IPS-18c (cell line): ENCODE results near the gene ITPR3.
"Not testable (repeated sequence)": the region's sequence is repeated elsewhere in the genome, so short reads cannot be mapped to it uniquely, and the experiment has no call there.

Experiments
- H3K4me3 ChIP-seq: 2 replicates; pipeline ENCODE4 v1.7.0; 2013; ENCODE audit warnings: low read depth, mild to moderate bottlenecking, low read length, moderate library complexity; ENCODE audit not compliant: insufficient read depth
- H3K9me3 ChIP-seq: one replicate; pipeline ENCODE4 v1.6.1; 2013; ENCODE audit warnings: mild to moderate bottlenecking, low read length, moderate library complexity; ENCODE audit not compliant: control insufficient read depth, insufficient read depth

ITPR3 gene

GRCh38 chr6:33624856-33625255, 3.7 kb downstream of the ITPR3 start:
- H3K9me3 ChIP-seq, result no peaks in the 10 kb centered on the region
- no peak overlapping the region for H3K4me3 ChIP-seq

GRCh38 chr6:33627876-33628275, 6.8 kb downstream of the ITPR3 start:
- Histone ChIP-seq H3K4me3 (no peak overlapping the region), H3K9me3 (no peaks in the 10 kb centered on the region)

- Histone ChIP-seq H3K4me3 (no peak overlapping the region), H3K9me3 (no peaks in the 10 kb centered on the region)
These were observed 7.4 kb downstream of the ITPR3 start for GRCh38 chr6:33628401-33628964.

GRCh38 chr6:33630014-33630413, 8.9 kb downstream of the ITPR3 start:
- no peak overlapping the region for H3K4me3 ChIP-seq
- no peaks in the 10 kb centered on the region for H3K9me3 ChIP-seq

GRCh38 chr6:33631521-33631920, 10.4 kb downstream of the ITPR3 start:
- not testable (repeated sequence) for H3K9me3 ChIP-seq, H3K4me3 ChIP-seq

- H3K9me3 ChIP-seq, result no peaks in the 10 kb centered on the region
- no peak overlapping the region for H3K4me3 ChIP-seq
These were observed 10.9 kb downstream of the ITPR3 start for GRCh38 chr6:33631971-33632557.

- H3K4me3 ChIP-seq, result peak overlapping the region; percentile 63; the same call in 1 of the 2 replicates
- H3K9me3 ChIP-seq, result no peaks in the 10 kb centered on the region
These were observed 11.5 kb downstream of the ITPR3 start for GRCh38 chr6:33632558-33633039.

- Histone ChIP-seq H3K4me3 (peak overlapping the region; percentile 63), H3K9me3 (no peaks in the 10 kb centered on the region)
These were observed 12.0 kb downstream of the ITPR3 start for GRCh38 chr6:33633084-33633461.

- Histone ChIP-seq H3K9me3 (no peaks in the 10 kb centered on the region), H3K4me3 (peak overlapping the region; percentile 68)
These were observed 12.5 kb downstream of the ITPR3 start for GRCh38 chr6:33633462-33634158.

- peak overlapping the region; percentile 68 for H3K4me3 ChIP-seq
These were observed 13.1 kb downstream of the ITPR3 start for GRCh38 chr6:33634161-33634727.

GRCh38 chr6:33634946-33635345, 13.8 kb downstream of the ITPR3 start:
- H3K4me3 ChIP-seq, result peak overlapping the region; percentile 3; the same call in 1 of the 2 replicates
- no peaks in the 10 kb centered on the region for H3K9me3 ChIP-seq

More at GRCh38 chr6:33634161-33634727, 13.1 kb downstream of the ITPR3 start:
- no peaks in the 10 kb centered on the region for H3K9me3 ChIP-seq

- Histone ChIP-seq H3K4me3 (no peak overlapping the region), H3K9me3 (no peaks in the 10 kb centered on the region)
These were observed 15.5 kb downstream of the ITPR3 start for GRCh38 chr6:33636655-33637054.

- H3K9me3 ChIP-seq, result no peaks in the 10 kb centered on the region
These were observed 17.4 kb downstream of the ITPR3 start for GRCh38 chr6:33638556-33638955.

GRCh38 chr6:33639559-33639958, 18.4 kb downstream of the ITPR3 start:
- no peak overlapping the region for H3K4me3 ChIP-seq
- H3K9me3 ChIP-seq, result no peaks in the 10 kb centered on the region

More at GRCh38 chr6:33638556-33638955, 17.4 kb downstream of the ITPR3 start:
- no peak overlapping the region for H3K4me3 ChIP-seq

- H3K4me3 ChIP-seq, result no peak overlapping the region
- no peaks in the 10 kb centered on the region for H3K9me3 ChIP-seq
These were observed 19.2 kb downstream of the ITPR3 start for GRCh38 chr6:33640361-33640760.

- Histone ChIP-seq H3K4me3 (no peak overlapping the region), H3K9me3 (no peaks in the 10 kb centered on the region)
These were observed 20.0 kb downstream of the ITPR3 start for GRCh38 chr6:33641144-33641543.

GRCh38 chr6:33641602-33642001, 20.5 kb downstream of the ITPR3 start:
- Histone ChIP-seq H3K9me3 (no peaks in the 10 kb centered on the region), H3K4me3 (no peak overlapping the region)

- H3K9me3 ChIP-seq, result no peaks in the 10 kb centered on the region
- no peak overlapping the region for H3K4me3 ChIP-seq
These were observed 21.8 kb downstream of the ITPR3 start for GRCh38 chr6:33642897-33643296.
